Glutamatergic neuron (in vitro differentiated cells): ENCODE measurements around the gene TMEM229B. TPM values are rescaled to one million over a fixed set of nuclear protein-coding genes. Genes with fewer than 3 reads are reported as not detected.
A peak's percentile ranks its signal among the peaks of the same experiment; 100 is the strongest.

Experiments
- DNase-seq: peaks from one replicate; pipeline ENCODE4 v3.0.0; 2022
- H3K27ac Mint-ChIP-seq: one replicate; pipeline ENCODE4 v1.8.0; 2020; ENCODE audit warnings: mild to moderate bottlenecking, mixed read lengths, inconsistent platforms; ENCODE audit not compliant: unreplicated experiment
- H3K27me3 Mint-ChIP-seq: one replicate; pipeline ENCODE4 v1.8.0; 2020; ENCODE audit warnings: mild to moderate bottlenecking, moderate library complexity, mixed read lengths, inconsistent platforms; ENCODE audit not compliant: unreplicated experiment
- H3K36me3 Mint-ChIP-seq: one replicate; pipeline ENCODE4 v1.8.0; 2020; ENCODE audit warnings: mild to moderate bottlenecking, mixed read lengths, inconsistent platforms; ENCODE audit not compliant: unreplicated experiment
- H3K4me1 Mint-ChIP-seq: one replicate; pipeline ENCODE4 v1.8.0; 2020; ENCODE audit warnings: mild to moderate bottlenecking, low read depth, mixed read lengths, inconsistent platforms; ENCODE audit not compliant: unreplicated experiment
- H3K4me3 Mint-ChIP-seq: one replicate; pipeline ENCODE4 v1.8.0; 2020; ENCODE audit warnings: mild to moderate bottlenecking, mixed read lengths, inconsistent platforms; ENCODE audit not compliant: unreplicated experiment
- H3K9me3 Mint-ChIP-seq: one replicate; pipeline ENCODE4 v1.8.0; 2020; ENCODE audit warnings: mild to moderate bottlenecking, moderate library complexity, mixed read lengths, inconsistent platforms; ENCODE audit not compliant: unreplicated experiment
- total RNA-seq: library from RNA; stranded (reverse); fragmentation: NEBNext Ultra II Directional; extraction: Animal tissue kit (Norgen Biotek cat#: 25700); gene quantifications from one replicate; pipeline ENCODE4 v1.2.1, GENCODE V29; 2021; ENCODE audit not compliant: unreplicated experiment
- TF ChIP-seq, protein P1 (sequence below): fragments of 200-600 bp; sonication (generic); IDR thresholded peaks from one replicate; pipeline ENCODE4 v1.5.0; 2021; ENCODE audit not compliant: partially characterized antibody, unreplicated experiment

Gene TMEM229B
- total RNA-seq, 1 donor from 2014 or later, result 7.5 TPM

DNA sequence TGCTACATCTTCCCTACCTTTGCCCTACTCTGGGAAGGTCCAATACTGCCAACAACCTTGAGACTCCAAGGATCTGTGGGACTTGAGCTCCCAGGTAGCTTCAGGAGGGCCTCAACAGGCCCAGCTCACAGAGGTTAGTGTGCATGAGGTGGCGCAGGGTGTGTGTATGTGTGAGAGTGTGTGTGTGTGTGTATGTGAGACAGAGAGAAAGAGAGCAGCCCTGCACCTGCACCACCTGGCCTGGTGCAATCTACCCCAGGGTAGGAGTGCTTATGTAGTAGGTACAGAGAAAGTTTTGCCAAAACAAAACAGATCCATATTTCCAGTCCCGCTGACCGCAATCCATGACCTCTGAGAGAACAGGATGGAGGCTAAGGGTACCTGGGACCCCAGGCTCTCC lies 24.6 kb downstream of the TMEM229B start:
- Mint-ChIP-seq H3K4me1 (peaks cover 4% of the 10 kb centered on the region), H3K27me3 (peaks cover 2% of the 10 kb centered on the region), H3K4me3 (no peak overlapping the region), H3K36me3 (no peaks in the 10 kb centered on the region), H3K9me3 (no peaks in the 10 kb centered on the region), H3K27ac (no peak overlapping the region)
- TF ChIP-seq, protein P1, sequence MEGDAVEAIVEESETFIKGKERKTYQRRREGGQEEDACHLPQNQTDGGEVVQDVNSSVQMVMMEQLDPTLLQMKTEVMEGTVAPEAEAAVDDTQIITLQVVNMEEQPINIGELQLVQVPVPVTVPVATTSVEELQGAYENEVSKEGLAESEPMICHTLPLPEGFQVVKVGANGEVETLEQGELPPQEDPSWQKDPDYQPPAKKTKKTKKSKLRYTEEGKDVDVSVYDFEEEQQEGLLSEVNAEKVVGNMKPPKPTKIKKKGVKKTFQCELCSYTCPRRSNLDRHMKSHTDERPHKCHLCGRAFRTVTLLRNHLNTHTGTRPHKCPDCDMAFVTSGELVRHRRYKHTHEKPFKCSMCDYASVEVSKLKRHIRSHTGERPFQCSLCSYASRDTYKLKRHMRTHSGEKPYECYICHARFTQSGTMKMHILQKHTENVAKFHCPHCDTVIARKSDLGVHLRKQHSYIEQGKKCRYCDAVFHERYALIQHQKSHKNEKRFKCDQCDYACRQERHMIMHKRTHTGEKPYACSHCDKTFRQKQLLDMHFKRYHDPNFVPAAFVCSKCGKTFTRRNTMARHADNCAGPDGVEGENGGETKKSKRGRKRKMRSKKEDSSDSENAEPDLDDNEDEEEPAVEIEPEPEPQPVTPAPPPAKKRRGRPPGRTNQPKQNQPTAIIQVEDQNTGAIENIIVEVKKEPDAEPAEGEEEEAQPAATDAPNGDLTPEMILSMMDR, result no peak
- DNase-seq, result no peak

DNA sequence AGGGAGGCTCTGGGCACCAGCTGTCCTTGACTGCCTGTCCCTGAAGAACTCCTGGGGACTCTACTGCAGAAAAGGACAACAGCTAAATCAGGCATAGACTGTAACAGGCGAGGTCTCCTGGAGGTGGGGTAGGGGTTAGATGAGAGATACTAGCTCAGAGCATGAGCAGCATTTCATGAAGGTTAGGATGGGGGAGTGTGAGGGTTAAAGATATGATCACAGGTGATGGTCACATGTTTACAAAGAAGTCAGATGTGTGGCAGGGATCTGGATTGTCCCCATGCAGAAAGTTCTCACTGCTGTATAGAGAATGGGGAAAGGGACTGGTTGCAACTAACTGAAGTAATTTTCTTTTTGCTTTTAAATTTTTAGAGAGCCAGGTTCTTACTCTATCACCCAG lies 26.5 kb downstream of the TMEM229B start:
- Mint-ChIP-seq H3K27me3 (peaks cover 2% of the 10 kb centered on the region), H3K9me3 (no peaks in the 10 kb centered on the region), H3K4me3 (no peak overlapping the region), H3K4me1 (peaks cover 4% of the 10 kb centered on the region), H3K36me3 (no peaks in the 10 kb centered on the region), H3K27ac (no peak overlapping the region)
- no peak for DNase-seq
- TF ChIP-seq, protein P1, result no peak

DNA sequence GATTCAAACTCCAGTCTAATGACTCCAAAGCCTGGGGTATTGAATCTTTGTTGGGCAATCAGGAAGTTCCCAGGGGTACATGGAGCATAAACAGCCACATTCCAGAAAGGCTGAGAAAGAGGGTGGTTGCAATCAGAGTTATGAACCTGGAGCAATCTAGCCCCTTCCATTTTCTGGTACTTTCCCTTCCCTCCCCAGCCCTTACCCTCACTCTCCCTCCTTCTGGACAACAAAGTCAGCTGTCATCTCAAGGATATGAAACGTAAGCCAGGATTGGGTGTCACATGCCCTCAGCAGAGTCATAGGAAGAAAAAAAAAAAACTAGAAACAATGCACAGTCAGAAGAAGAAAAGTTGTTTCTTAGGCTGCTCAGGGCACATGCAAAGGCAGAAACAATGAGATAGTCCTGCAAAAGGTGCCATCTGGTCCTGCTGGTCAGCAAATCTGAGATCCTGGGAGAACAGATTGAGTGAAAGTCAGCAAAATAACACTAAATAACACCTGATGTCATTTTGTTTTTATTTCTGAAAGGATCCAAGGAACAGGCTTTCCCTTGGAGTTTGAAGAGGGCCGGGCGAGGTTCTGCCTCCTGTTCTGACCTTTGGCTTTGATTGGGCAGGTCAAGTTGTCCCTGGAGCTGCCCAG lies 27.1 kb downstream of the TMEM229B start:
- H3K4me1 Mint-ChIP-seq, result peaks cover 4% of the 10 kb centered on the region
- H3K36me3 Mint-ChIP-seq, result no peaks in the 10 kb centered on the region
- no peaks in the 10 kb centered on the region for H3K9me3 Mint-ChIP-seq
- TF ChIP-seq, protein P1, result no peak
- H3K27ac Mint-ChIP-seq, result no peak overlapping the region
- H3K4me3 Mint-ChIP-seq, result no peak overlapping the region
- no peak for DNase-seq
- H3K27me3 Mint-ChIP-seq, result peaks cover 4% of the 10 kb centered on the region

DNA sequence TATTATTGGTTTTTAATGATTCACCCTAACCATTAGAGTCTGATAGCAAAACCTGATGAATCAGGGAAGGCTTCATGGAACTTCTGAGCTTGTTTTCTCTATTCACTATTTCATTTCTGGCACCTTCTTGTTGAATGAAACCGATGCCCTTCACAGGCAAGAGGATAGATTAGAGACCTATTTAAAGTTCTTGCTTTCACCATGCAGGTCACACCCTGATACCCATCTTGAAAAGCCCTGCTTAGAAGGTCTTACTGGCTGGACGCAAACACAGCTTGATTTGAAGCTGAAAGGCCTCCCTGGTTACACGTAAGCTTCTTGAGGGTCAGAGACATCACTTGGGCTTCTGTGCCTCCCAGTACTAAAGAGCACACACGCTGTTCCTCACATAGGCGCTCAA lies 29.2 kb downstream of the TMEM229B start:
- Mint-ChIP-seq H3K4me1 (peaks cover 4% of the 10 kb centered on the region), H3K36me3 (no peaks in the 10 kb centered on the region), H3K9me3 (no peaks in the 10 kb centered on the region), H3K27ac (no peak overlapping the region), H3K4me3 (no peak overlapping the region), H3K27me3 (peaks cover 4% of the 10 kb centered on the region)
- TF ChIP-seq, protein P1, result no peak
- no peak for DNase-seq

DNA sequence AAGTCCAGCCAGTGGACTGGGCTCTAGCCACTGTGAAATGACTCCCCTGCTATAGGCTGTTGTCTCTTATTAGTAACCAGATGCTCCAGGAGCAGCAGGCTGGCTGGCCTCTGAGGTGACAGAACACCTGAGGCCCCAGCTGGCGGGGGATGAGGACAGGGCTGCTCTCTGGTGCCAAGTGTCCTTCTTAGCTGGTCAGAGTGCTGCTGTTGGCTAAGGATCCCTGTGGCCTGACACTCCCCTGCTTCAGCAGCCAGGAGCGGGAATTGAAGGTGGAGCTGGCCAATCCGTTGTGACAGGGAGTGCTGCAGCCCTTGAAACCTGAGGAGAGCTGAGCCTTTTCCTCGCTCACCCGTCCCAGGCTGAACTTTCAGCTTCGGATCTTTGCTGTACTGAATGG lies 30.7 kb downstream of the TMEM229B start:
- Mint-ChIP-seq H3K9me3 (no peaks in the 10 kb centered on the region), H3K27ac (no peak overlapping the region), H3K4me3 (no peak overlapping the region), H3K36me3 (no peaks in the 10 kb centered on the region), H3K27me3 (peaks cover 4% of the 10 kb centered on the region), H3K4me1 (peaks cover 4% of the 10 kb centered on the region)
- TF ChIP-seq, protein P1, result no peak
- peak; percentile 34 for DNase-seq
